ENCODE results near the gene GREB1L. TPM values are rescaled to one million over a fixed set of nuclear protein-coding genes. Genes with fewer than 3 reads are reported as not detected.

Gene GREB1L
- polyA plus RNA-seq, 1 experiment = 2.7 TPM

GRCh38 chr18:21254576-21254975, 12.5 kb downstream of the GREB1L start:
- DNase-seq (ENCODE audit: low read depth) = no peak
- H3K27me3 ChIP-seq (ENCODE audit: control insufficient read depth, insufficient read depth, low read length) = no peaks in the 10 kb centered on the region
- ChIA-PET POLR2A (interaction anchor here (0.5 kb wide), 1 partner anchor 8 kb away, joined by 4 read pairs; no protein-coding TSS in a partner anchor), CTCF (interaction anchor here (1.0 kb wide), 1 partner anchor 190 kb away, joined by 3 read pairs; no protein-coding TSS in a partner anchor)
- no peaks in the 10 kb centered on the region for H3K36me3 ChIP-seq (ENCODE audit: control insufficient read depth, insufficient read depth, low read length)
- H3K4me3 ChIP-seq (ENCODE audit: low read depth, low read length) = no peak overlapping the region
- no peak for TF ChIP-seq CTCF (IDR thresholded peaks at IDR 0.05; ENCODE audit: insufficient read depth, low read depth, low read length)

- Histone ChIP-seq H3K4me3 (ENCODE audit: low read depth, low read length) (no peak overlapping the region), H3K27me3 (ENCODE audit: control insufficient read depth, insufficient read depth, low read length) (no peaks in the 10 kb centered on the region), H3K36me3 (ENCODE audit: control insufficient read depth, insufficient read depth, low read length) (no peaks in the 10 kb centered on the region)
- no peak for DNase-seq (ENCODE audit: low read depth)
- ChIA-PET POLR2A (no interaction called here), CTCF (interaction anchor here (1.0 kb wide), 1 partner anchor 190 kb away, joined by 3 read pairs; no protein-coding TSS in a partner anchor)
- no peak for TF ChIP-seq CTCF (IDR thresholded peaks at IDR 0.05; ENCODE audit: insufficient read depth, low read depth, low read length)
Observed at GRCh38 chr18:21255211-21255610, 13.2 kb downstream of the GREB1L start.

GRCh38 chr18:21257386-21257785, 15.4 kb downstream of the GREB1L start:
- H3K36me3 ChIP-seq (ENCODE audit: control insufficient read depth, insufficient read depth, low read length) = no peaks in the 10 kb centered on the region
- no peak for TF ChIP-seq CTCF (IDR thresholded peaks at IDR 0.05; ENCODE audit: insufficient read depth, low read depth, low read length)
- ChIA-PET POLR2A (no interaction called here), CTCF (no interaction called here)
- DNase-seq (ENCODE audit: low read depth) = no peak
- H3K4me3 ChIP-seq (ENCODE audit: low read depth, low read length) = no peak overlapping the region
- H3K27me3 ChIP-seq (ENCODE audit: control insufficient read depth, insufficient read depth, low read length) = no peaks in the 10 kb centered on the region

GRCh38 chr18:21260621-21261020, 18.6 kb downstream of the GREB1L start:
- POLR2A ChIA-PET = no interaction called here
- CTCF ChIA-PET = interaction anchor here (1.4 kb wide), 1 partner anchor 14 kb away, joined by 3 read pairs; no protein-coding TSS in a partner anchor
- no peak for TF ChIP-seq CTCF (IDR thresholded peaks at IDR 0.05; ENCODE audit: insufficient read depth, low read depth, low read length)

GRCh38 chr18:21261352-21261751, 19.3 kb downstream of the GREB1L start:
- H3K27me3 ChIP-seq (ENCODE audit: control insufficient read depth, insufficient read depth, low read length) = no peaks in the 10 kb centered on the region
- no peak overlapping the region for H3K4me3 ChIP-seq (ENCODE audit: low read depth, low read length)
- POLR2A ChIA-PET = no interaction called here
- DNase-seq (ENCODE audit: low read depth) = no peak
- no peaks in the 10 kb centered on the region for H3K36me3 ChIP-seq (ENCODE audit: control insufficient read depth, insufficient read depth, low read length)
- CTCF ChIA-PET = interaction anchor here (1.4 kb wide), 1 partner anchor 13 kb away, joined by 3 read pairs; no protein-coding TSS in a partner anchor
- no peak for TF ChIP-seq CTCF (IDR thresholded peaks at IDR 0.05; ENCODE audit: insufficient read depth, low read depth, low read length)

More at GRCh38 chr18:21260621-21261020, 18.6 kb downstream of the GREB1L start:
- DNase-seq (ENCODE audit: low read depth) = no peak
- no peaks in the 10 kb centered on the region for H3K36me3 ChIP-seq (ENCODE audit: control insufficient read depth, insufficient read depth, low read length)
- H3K4me3 ChIP-seq (ENCODE audit: low read depth, low read length) = no peak overlapping the region
- H3K27me3 ChIP-seq (ENCODE audit: control insufficient read depth, insufficient read depth, low read length) = no peaks in the 10 kb centered on the region
